HG02642 (cell line): ENCODE measurements around the gene SLC45A1.

Experiments
- ATAC-seq: cut with Tn5 transposase; IDR thresholded peaks from one replicate; pipeline ENCODE4 v1.9.1; 2021; ENCODE audit warnings: mild to moderate bottlenecking; ENCODE audit not compliant: unreplicated experiment, poor library complexity

Gene SLC45A1

DNA sequence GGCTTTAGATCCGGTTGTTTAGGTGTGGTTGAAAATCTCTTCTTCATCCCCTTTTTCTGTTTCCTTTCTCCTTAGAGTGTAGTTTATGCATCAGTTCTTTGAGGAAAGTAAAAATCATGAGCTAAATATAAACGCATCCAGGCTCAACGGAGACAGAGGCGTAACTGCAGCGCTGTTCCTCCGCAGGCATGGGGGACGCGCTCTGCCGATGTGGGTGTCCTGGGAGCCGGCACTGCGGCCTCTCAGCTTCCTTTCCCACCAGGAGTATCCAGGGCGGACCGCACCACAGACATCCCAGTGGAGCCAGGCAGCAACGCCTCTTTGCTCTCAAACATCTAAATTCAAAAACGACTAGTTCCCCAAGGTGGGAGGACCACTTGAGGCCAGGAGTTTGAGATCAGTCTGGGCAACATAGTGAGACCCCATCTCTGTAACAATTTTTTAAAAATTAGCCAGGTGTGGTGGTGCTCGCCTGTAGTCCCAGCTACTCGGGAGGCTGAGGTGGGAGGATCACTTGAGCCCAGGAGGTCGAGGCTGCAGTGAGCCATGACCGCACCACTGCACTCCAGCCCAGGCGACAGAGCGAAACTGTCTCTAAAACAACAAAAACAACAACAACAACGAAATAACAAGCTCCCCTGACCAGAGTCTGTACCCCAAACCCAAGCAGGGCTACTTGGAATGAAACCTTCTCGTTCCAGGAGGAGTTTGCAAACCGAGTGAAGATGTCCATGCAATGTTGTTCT, 16.4 kb downstream of the SLC45A1 start:
- no peak for ATAC-seq

DNA sequence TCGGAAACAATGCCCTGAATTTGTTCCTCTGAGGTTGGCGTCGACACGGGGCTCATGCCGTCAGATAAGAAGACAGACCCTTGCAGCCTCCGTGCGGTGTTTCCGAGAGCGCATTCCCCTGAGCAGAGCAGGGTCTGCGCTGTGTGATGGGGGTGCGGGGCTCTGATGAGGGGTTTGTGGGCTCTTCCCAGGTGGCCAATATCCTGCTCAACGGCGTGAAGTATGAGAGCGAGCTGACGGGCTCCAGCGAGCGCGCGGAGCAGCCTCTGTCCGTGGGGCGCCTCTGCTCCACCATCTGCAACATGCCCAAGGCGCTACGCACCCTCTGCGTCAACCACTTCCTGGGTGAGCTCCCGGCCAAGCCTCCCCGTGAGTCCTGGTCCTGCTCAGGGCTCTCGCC, 17.3 kb downstream of the SLC45A1 start:
- no peak for ATAC-seq

DNA sequence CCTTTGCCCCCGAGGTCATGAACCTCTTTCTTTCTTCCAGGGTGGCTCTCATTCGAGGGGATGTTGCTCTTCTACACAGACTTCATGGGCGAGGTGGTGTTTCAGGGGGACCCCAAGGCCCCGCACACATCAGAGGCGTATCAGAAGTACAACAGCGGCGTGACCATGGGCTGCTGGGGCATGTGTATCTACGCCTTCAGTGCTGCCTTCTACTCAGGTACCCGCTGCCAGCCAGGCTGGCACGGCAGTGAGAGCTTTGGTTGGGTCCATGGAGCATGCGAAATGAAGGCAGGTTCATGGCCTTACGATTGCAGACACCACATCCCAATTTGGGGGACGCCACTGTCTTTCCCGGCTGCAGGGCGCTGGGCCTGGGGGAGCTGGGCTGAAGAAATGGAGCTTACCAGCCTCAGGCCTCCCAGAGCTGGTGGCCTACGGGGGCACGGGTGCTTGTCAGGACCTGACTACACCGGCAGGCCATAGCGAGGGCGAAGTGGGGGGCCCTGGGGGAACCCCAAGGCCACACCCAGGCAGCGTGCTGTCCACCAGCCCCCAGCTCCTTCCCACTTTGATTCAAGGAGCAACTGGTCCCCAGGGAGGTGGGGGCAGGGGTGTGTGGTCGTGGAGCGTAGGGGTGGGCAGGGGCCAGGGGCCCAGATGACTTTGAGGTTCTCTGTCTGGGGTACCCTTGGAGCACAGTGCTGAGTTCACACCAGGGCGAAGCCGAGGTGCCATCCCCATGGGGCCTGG, 20.0 kb downstream of the SLC45A1 start:
- no peak for ATAC-seq

DNA sequence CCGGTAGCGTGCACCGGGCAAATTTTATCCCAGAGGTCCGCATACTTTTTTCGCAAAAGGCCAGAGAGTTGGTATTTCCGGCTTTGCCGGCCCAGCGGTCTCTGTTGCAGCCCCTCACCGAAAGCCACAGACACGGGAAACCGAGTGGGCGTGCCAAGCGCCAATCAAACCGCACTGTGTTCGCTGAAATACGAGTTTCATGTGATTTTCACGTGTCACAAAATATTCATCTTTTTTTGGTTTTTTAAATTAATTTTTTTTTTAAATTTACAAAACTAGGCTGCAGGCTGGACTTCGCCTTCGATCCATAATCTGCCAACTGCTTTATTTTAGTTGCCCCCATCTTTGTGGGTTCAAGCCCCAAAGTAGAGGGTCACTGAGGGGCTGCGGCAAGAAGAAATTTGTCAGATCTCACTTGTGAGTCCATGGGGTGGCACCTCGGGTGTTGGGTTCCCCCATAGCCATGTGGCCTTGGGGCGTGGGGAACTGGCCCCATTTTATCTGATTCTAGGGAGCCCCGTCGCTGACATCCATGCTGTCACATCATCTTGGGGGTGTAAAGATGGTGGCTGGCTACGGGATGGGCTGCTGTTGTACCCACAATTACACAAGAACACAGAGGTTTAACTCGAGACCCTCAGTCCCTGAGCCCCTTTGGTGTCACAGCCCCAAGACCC, 20.8 kb downstream of the SLC45A1 start:
- ATAC-seq: no peak

DNA sequence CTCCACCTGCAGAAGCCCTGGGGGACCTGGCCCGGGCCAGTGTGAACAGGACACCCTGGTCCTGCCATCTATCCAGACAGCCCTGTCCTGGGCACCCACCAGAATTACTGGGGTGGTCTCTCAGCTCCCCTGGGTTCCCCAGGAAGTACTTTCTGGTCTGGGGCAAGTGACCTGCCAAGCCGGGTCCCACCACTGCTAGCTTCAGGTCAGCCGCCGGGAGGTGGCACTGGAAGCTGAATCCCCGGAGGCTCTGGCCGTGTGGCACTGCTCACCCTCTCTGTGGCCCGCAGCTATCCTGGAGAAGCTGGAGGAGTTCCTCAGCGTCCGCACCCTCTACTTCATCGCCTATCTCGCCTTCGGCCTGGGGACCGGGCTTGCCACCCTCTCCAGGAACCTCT, 21.3 kb downstream of the SLC45A1 start:
- ATAC-seq: no peak

DNA sequence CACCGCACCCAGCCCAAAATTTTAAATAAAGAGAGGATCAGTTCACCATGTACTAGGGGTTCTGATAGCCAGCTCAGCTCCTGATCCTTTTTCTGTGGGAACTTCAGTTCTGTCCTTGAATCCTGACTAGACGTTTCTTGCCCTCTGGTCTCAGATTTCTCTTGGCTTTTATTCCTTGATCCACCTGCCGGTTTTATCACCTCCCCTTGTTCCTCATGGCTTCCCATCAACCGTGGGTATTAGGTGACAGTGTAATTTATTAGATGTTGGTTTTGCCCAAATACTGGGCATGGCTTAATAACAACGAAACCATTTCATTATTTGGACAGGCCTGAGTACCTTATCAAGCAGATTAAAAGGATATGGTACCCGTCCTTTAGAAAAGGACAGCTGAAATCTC, 22.5 kb downstream of the SLC45A1 start:
- ATAC-seq: no peak

DNA sequence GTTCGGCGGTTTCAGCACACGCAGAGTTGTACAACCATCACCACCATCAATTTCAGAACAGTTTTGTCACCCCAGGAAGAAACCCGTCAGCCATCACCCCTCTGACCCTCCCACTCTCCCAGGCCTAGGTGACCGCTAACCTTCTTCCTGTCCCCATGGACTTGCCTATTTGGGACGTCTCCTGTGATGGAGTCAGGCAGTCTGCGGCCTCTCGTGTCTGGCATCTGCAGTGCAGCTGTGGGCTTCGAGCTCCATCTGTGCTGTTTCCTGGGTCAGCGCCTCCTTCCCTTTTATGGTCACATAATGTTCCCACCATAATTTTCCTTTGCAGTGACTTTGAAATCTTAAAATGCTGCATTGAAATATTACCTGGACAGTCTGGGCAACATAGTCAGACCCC, 24.4 kb downstream of the SLC45A1 start:
- ATAC-seq: no peak

DNA sequence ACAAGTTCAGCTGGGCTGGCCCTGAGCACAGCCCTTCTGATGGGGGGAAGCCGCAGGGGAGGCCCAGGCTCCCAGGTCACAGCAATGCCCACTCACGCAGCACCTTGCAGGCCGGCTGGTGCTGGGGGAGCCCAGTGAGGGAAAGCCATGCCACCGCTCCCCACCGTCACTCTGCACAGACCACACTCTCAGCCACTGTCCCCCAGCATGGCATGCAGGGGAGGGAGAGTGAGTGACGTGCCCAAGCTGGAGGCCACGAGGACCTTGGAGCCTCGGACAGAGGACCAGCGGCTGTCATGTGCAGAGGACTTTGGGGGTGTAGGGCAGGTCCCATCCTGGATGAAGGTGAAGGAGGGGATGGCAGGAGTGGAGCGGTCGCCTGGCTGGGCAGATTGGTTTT, 25.1 kb downstream of the SLC45A1 start:
- ATAC-seq: no peak

DNA sequence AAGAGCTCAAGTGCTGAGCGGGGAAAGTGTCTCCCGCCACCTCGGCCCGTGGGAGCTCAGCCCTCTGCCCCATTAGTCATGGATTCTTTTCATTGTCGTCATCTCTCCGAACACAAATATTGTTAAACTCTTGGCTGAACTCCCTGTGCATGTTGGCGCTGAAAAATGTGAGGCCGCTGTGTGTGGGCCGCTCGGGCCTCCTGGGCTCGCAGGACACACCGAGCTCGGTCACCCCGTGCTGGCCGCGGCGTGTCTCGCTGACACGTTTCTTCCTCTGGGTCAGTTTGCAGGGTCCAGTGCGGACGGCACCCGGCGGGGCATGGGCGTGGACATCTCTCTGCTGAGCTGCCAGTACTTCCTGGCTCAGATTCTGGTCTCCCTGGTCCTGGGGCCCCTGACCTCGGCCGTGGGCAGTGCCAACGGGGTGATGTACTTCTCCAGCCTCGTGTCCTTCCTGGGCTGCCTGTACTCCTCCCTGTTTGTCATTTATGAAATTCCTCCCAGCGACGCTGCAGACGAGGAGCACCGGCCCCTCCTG, 25.6 kb downstream of the SLC45A1 start:
- no peak for ATAC-seq

DNA sequence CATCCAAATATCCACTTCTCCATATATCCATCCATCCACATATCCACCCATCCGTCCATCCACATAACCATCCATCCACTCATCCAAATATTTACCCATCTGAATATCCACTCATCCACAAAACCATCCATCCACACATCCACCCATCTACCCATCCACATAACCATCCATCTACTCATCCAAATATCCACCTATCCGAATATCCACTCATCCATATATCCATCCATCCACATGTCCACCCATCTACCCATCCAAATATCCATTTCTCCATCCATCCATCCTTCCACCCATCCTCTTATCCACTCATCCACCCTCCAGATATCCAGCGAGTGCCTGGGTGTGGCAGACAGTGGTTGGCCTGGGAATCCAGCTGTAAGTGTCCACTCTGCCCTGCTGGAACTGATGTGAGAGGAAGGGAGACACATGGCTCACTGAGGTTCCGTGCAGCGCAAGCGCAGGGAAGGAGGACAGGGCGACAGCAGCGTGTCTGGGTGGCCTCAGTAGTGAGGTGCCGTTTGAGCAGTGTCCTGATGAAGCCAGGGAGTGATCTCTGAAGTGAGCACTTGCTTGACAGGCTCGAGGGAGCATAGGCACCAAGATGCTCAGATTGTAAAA, 27.1 kb downstream of the SLC45A1 start:
- no peak for ATAC-seq

DNA sequence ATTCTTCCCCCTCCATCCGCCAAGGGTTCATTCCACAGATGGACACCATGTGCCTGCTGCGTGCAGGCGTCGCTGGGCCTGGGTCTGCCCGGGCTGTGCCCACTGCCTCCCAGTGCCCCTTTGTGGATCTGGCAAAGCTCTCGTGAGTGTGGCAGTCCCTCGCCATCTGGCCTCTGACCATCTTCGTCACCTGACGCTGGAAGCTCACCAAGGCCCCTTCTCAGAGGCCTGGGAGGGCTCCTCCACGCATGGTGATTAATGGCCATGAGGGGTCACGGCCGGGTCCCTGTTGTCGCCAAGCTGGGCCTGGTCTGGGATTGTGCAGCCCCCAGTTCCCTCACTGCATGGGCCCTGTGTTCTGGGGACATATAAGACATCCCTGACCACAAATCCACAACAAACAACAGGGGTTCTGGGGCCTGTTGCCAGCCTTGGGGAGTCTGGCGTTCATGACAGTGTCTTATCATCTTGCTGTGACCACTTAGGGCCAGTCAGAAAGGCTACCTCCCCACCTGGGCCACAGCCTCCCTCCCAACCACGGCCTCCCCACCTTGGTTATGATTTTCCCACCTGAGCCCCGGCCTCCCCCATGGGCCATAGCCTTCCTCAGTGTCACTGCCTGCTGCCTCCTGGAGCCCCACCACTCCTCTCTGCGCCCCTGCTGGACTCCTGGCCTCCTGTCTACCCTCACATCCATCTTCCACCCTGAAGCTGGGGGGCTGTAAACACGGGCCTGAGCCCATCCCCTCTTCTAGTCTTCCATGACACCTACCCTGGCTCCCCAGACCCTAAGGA, 27.9 kb downstream of the SLC45A1 start:
- ATAC-seq: no peak

DNA sequence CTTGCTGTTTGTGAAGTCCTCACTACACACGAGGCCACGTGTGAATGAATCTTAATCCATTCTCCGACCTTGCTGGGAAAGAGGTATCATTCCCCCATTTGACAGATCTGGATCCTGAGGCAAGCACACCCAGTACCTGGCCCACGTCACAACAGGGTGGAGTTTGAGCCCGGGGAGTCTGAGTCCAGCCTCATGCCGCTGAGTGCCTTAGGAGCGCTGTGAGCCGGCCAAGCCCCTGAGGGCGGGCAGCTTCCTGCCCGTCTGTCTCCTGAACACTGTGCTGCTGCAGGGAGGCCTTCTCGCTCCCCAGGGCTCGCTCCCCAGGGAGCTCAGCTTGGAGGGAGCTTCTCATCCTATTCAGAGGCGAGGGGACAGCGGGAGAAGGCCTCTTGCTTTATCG, 29.7 kb downstream of the SLC45A1 start:
- ATAC-seq: no peak

DNA sequence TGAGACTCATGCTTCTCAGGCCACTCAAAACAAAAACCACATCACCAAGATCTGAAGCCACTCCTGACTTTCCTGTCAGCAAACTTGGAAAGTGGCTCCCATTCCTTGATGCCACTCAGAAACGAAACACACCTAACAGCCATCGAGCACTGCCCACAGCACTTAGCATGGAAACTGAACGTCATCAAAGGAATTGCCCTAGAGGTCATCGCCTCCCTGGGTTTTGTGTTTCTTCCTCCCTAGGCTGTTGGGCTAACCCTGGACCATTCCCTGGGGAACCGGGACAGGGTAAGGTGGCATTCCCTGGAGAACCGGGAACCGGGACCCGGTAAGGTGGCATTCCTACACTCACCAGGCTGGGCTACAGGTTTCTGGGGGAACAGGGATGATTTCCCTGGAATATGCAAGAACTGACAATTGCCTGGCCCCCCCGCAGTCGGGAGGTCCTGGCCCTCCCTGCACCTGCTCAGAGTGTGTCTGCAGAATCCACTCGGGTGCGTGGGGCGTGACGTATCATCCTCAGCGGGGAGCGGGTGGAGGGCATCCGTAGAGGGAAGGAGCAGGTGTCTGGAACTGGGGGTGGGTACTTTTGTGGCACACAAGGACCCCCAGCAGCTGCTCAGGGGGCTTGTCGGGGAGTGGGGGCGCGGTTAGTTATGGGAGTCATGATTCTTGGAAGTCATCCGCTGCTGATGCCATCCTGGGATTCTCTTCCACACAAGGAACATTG, 30.3 kb downstream of the SLC45A1 start:
- ATAC-seq: no peak

DNA sequence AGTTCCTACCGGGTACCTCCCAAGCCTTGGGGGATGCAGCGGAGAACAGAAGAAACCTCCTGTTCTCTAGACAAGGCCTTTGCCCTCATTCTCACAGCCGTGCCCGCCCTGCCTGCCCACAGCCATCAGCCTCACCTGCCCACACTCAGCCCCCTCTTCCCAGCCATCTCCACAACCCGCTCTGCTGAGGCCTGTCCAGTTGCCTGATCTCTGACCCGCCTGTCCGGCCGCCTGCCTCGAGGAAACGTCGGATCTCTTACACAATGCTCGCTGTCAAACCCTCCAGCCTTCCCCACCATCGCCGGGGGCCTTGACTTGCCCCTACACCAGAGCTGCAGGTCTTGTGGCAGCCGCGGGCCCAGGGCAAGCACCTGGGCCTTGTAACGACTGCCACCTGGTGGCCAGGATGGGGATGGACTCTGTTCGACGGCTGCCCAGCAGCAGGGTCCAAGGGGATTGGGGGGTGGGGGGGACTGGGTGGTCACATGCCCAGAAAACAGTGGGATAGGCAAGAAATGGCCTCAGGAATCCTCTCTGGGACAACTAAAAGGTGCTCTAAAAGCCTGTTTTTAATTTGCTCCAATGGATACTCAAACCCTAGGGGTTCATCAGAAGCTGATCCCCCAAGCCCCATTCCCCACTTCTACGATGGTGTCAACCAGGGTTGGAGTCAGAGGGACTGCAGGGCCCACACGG, 31.0 kb downstream of the SLC45A1 start:
- no peak for ATAC-seq

DNA sequence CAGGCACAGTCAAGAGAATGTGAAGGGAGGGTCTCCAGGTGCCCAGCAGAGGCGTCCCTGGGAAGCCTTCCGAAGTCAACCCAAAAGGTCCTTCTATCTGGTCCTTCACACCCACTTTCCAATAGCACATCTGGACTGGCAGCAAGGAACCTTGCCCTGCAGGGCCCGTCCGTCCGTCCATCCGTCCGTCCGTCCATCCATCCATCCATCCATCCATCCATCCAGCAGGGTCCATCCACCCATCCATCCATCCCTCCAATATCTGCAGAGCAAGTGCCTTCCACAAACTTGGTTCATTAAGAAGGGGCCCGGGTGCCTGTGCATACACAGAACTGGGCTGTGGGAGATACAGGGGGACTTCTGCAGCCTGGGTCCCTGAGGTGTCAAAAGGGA, 31.6 kb downstream of the SLC45A1 start:
- ATAC-seq: no peak

DNA sequence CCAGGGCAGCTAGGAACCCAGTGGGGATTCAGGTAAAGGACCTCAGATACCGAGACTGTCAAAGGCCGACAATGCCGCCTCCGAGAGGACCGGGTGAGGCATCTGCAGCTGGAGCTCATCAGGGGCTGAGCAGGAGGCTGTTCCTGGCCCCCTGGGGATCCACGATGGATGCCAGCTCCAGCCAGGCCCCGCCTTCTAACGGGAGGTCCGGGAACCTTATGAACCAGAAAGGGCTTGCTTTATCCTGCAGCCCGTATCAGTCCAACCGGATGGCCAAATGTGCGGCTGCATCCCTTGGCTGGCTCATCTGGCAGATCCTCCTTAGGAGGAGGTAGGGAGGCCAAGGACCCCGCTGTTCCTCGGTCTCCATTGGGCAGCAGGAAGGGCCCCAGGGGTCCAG, 32.0 kb downstream of the SLC45A1 start:
- no peak for ATAC-seq

DNA sequence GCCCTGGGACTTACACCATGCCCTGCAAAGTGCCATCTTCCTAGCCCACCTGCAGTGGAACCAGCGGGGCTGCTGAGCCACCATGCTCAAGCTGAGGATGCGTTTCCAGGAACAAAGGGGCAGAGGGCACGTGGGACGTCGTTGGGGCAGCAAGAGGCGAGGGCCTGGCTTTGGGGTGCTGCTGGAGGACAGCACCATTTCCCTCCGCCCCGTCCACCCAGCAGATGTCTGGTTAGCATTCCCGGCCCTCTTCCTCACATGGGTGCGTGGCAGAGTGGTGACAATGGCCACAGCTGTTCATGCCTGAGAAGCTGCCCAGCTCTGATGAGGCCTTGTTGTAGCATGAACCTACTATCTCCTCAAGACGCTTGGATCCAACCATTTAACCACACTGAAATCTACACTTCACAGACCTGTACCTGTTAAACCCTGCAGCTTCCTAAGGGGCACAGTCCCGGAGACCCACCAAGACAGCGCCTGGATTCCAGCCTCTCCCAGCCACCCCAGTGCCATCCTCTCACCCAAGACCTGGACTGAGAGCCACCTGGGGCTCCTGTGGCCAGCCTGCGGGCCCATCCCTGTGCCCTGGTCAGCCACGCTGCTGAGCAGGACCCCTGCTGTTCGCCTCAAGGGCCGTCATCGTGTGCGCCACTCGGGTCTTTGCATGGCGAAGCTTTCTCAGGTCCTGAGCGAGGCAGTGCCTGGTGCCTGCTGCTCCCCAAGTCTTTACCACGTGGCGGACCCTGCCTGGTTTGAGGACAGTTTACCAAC, 33.2 kb downstream of the SLC45A1 start:
- no peak for ATAC-seq
